GM18502 (cell line): ENCODE measurements around the gene NCKIPSD.

Experiments
- ATAC-seq: cut with Tn5 transposase; IDR thresholded peaks from one replicate; pipeline ENCODE4 v1.9.1; 2021; ENCODE audit warnings: mild to moderate bottlenecking; ENCODE audit not compliant: unreplicated experiment, poor library complexity

The NCKIPSD gene

GRCh38 chr3:48628277-48629017 lies 57.3 kb downstream of the NCKIPSD start:
- no peak for ATAC-seq

- no peak for ATAC-seq
Observed at GRCh38 chr3:48625600-48625999, 60.1 kb downstream of the NCKIPSD start.

DNA sequence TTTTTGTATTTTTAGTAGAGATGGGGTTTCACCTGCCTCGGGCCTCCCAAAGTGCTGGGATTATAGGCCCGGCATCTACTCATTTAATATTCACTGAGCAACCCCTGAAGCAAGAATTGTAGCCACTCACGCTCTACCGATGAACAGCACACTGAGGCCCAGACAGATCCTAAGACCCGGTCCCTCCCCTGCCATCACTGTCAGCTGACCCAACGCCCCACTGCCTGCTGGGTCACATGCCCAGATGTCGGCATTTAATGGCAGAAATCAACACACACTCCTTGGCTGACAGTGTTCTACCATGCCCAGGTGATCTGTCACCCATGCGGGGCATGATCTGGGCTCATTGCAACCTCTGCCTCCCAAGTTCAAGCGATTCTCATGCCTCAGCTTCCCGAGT lies 60.9 kb downstream of the NCKIPSD start:
- ATAC-seq, result no peak

- ATAC-seq, result no peak
Observed at GRCh38 chr3:48623851-48624547, 61.7 kb downstream of the NCKIPSD start.
